Melanocyte of skin (primary cell): ENCODE measurements around the gene DES. TPM values are rescaled to one million over a fixed set of nuclear protein-coding genes. Genes with fewer than 3 reads are reported as not detected.

ENCODE experiments used
- total RNA-seq, 2 donors: library from RNA; depleted of rRNA; stranded (reverse); fragments of >200 nt; gene quantifications; 2 replicates each; pipeline ENCODE4 v1.2.3, GENCODE V29; 2012

Gene DES
- total RNA-seq, result not detected

GRCh38 chr2:219418155-219419011, at the start of gene DES:
TSS of gene DES (plus strand) at chr2:219418377. CDS start at chr2:219418463, 86 bp downstream.

GRCh38 chr2:219387306-219388120, 30.7 kb upstream of the DES start, which contains the start of gene DNPEP:
TSS of gene DNPEP (minus strand) at chr2:219387912. CDS start at chr2:219387794, 118 bp downstream.

GRCh38 chr2:219434718-219435525, 16.7 kb downstream of the DES start, which contains the start of gene SPEG:
TSS of gene SPEG (plus strand) at chr2:219434843. CDS start at chr2:219434978, 135 bp downstream.

Other genes starting within 250 kb of the DES start
- gene SLC23A3, start 248.3 kb upstream of the DES start, total RNA-seq, result 1 to 10 TPM in 1 of 2 donors, under 1 TPM in 1; 1.00 to 1.4 TPM
- 10 to 100 TPM; 26.6 to 27.9 TPM for gene CNPPD1, start 241.5 kb upstream of the DES start, total RNA-seq
- 10 to 100 TPM; 64.6 to 99.8 TPM for gene RETREG2, start 240.1 kb upstream of the DES start, total RNA-seq
- gene ZFAND2B, start 211.6 kb upstream of the DES start, total RNA-seq, result 10 to 100 TPM; 13.7 to 24.8 TPM
- gene ABCB6, start 199.4 kb upstream of the DES start, total RNA-seq, result 10 to 100 TPM; 44.7 to 90.9 TPM
- gene ATG9A, start 188.7 kb upstream of the DES start, total RNA-seq, result 10 to 100 TPM; 54.7 to 63.6 TPM
- 10 to 100 TPM; 12.7 to 22.0 TPM for gene ANKZF1, start 188.6 kb upstream of the DES start, total RNA-seq
- gene GLB1L, start 172.9 kb upstream of the DES start, total RNA-seq, result 10 to 100 TPM; 16.0 to 16.2 TPM
- 10 to 100 TPM; 23.3 to 36.5 TPM for gene STK16, start 172.9 kb upstream of the DES start, total RNA-seq
- not detected for gene TUBA4B, start 165.1 kb upstream of the DES start, total RNA-seq
- 1 to 10 TPM; 2.1 to 3.0 TPM for gene TUBA4A, start 164.5 kb upstream of the DES start, total RNA-seq
- 10 to 100 TPM; 25.3 to 37.9 TPM for gene DNAJB2, start 139.0 kb upstream of the DES start, total RNA-seq
- 1 to 10 TPM in 1 of 2 donors, under 1 TPM in 1; 0.33 to 1.0 TPM for gene PTPRN, start 109.0 kb upstream of the DES start, total RNA-seq
- not detected for gene RESP18, start 85.6 kb upstream of the DES start, total RNA-seq
- 10 to 100 TPM; 70.2 to 72.6 TPM for gene DNPEP, start 30.5 kb upstream of the DES start, total RNA-seq
- under 1 TPM; under 0.01 to 0.33 TPM for gene SPEG, start 16.5 kb downstream of the DES start, total RNA-seq
- 10 to 100 TPM; 36.8 to 58.3 TPM for gene GMPPA, start 80.5 kb downstream of the DES start, total RNA-seq
- not detected for gene ASIC4, start 96.1 kb downstream of the DES start, total RNA-seq
- gene CHPF, start 125.4 kb downstream of the DES start, total RNA-seq, result 100 to 1,000 TPM; 219 to 234 TPM
- gene TMEM198, start 125.7 kb downstream of the DES start, total RNA-seq, result 1 to 10 TPM; 4.3 to 6.5 TPM
- 10 to 100 TPM; 52.6 to 55.7 TPM for gene OBSL1, start 153.2 kb downstream of the DES start, total RNA-seq
- under 1 TPM in 1 of 2 donors, not detected in 1; 0.34 TPM for gene INHA, start 153.9 kb downstream of the DES start, total RNA-seq
- 10 to 100 TPM; 15.0 to 19.6 TPM for gene STK11IP, start 179.5 kb downstream of the DES start, total RNA-seq
- gene SLC4A3, start 209.3 kb downstream of the DES start, total RNA-seq, result 1 to 10 TPM; 3.3 to 4.1 TPM